ENCODE measurements around the gene ACHE.
A peak's percentile ranks its signal among the peaks of the same experiment; 100 is the strongest.

Gene ACHE

DNA sequence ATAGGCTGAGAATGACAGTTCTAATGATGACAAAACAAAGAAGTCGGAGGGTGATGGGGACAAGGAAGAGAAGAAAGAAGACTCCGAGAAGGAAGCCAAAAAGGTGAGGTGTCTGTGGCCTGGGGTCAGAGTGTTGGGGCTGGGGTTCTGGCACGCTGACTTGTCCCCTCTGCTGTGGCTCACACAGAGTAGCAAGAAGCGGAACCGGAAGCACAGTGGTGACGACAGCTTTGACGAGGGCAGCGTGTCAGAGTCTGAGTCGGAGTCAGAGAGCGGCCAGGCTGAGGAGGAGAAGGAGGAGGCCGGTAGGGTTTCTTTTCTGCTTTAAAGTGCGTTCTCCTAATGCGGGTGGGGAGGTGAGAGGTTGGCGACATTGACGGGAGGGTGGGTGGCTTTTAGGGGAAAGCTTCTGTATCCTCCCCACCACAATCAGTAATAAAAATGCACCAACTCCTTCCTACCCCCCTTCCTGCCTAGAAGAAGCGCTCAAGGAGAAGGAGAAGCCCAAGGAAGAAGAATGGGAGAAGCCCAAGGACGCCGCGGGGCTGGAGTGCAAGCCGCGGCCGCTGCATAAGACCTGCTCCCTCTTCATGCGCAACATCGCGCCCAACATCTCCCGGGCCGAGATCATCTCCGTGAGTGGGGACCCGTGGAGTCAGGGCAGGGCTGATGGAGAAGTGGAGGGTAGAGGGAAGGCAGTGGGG, 10.8 kb downstream of the ACHE start:
- DNase-seq (ENCODE audit: low read depth): no peak

DNA sequence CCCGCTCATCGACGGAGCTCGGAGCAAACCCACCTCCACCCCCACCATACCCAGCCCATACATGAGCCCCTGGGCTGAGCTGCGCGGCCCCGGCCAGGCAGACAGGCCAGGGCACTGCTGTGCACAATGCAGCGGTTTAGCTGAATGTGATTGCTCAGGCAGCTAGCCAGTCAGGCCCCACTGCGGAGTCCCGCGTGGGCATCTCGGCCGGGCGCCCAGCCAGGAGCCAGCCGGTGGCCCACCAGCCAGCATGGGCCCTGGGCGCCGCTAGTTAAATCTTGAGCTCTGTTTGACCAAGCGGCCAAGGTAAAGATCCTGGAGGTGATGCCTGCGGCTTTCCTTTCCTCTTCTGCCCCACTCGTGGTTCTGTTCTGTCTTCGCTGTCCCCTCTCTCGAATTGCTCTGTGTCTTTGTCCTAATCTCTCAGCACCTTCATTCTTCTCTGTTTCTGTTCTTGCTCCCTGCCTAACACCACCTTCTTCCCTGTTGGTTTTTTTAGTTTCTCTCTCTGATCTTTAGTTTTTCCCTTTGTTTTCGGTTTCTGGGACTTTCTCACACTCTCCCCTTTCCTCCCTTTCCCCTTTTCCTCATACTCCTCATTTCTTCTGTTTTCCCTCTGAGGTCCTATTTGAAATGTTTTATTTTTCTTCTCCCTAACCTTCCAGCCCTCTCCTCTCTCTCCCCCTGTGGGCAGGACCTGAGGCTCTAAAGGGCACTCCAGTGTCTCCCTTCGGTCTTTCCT, 12.7 kb downstream of the ACHE start:
- no peak for DNase-seq (ENCODE audit: low read depth)

DNA sequence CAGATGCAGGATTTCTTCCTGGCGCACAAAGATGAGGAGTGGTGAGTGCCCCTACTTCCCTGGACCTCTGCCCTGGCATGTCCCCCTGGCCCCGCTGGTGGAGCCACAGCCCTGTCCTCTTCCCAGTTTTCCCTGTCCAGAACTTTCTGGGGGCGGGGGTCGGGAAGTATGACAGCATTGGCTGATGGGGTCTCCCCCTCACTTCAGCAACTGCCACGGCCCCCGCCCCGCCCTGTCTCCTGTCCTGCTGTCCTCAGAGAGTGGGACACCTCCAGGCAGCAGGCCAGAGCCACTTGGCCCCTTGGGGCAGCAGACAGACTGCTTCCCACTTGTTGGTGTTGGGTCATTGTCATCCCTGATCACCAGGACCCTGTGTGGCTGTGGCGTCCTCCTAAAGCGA, 13.5 kb downstream of the ACHE start:
- DNase-seq (ENCODE audit: low read depth): no peak

DNA sequence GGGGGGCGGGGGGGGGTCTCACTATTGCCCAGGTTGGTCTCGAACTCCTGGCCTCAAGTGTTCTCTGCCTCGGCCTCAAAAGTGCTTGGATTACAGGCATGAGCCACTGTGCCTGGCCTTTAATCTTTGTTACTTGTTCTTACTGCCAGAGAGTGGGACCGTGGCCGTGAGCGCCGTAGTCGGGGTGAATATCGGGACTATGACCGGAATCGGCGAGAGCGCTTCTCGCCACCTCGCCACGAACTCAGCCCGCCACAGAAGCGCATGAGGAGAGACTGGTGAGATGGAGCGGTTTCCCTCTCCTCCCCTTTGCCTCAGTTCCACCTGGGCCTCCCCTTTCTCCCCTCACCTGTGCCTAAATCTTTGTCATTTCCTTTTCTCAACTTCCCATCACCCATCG, 14.6 kb downstream of the ACHE start:
- no peak for DNase-seq (ENCODE audit: low read depth)

DNA sequence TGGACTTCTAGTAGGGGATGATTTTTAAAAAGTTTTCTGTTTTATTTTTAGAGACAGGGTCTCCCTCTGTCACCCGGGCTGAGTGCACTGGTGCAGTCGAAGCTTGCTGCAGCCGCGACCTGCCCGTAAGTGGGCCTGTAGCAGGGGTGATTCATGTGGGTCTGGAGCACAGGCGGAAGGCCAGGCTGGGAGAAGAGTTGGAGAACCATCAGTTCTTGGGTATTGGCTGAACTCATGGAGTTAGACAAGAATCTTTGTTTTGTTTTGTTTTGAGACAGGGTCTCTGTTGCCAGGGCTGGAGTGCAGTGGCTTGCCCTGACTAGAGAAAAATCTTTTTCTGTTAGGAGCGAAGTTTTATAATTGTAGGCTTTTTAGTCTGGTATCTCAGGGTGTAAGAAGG, 15.0 kb downstream of the ACHE start:
- no peak for DNase-seq (ENCODE audit: low read depth)

DNA sequence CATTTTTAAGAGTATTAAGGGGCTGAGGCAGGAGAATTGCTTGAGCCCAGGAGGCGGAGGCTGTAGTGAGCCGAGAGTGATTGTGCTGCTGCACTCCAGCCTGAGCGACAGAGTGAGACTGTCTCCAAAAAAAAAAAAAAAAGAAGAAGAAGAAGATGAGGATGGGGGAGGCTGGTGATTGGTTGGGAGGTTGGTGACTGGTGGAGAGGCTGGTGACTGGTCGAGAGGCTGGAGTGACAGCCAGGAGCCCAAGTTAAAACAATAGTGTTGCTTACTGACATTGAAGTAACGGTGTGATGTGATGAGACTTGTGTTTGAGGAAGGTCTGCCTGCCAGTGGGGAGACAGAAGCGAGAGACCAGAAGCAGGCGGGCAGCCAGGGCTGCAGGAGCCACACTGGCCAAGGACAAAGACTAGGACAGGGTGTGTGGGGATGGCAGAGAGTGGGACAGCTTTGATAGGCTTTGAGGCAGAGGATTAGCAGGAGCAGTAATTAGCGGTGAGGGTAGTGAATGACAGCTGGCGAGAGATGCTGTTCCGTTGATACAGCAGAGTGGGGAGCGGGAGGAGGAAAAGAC, 15.9 kb downstream of the ACHE start:
- no peak for DNase-seq (ENCODE audit: low read depth)

DNA sequence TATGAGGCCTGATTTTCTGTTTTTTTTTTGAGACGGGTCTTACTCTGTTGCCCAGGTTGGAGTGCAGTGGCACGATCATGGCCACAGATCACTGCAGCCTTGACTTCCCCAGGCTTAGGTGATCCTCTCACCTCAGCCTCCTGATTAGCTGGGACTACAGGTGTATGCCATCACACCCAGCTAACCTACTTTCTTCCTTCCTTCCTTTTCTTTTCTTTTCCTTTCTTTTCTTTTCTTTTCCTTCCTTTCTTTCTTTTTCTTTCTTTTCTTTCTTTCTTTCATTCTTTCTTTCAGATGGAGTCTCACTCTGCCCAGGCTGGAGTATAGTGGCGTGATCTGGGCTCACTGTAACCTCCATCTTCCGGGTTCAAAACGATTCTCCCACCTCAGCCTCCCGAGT, 17.0 kb downstream of the ACHE start:
- DNase-seq (ENCODE audit: low read depth): no peak

DNA sequence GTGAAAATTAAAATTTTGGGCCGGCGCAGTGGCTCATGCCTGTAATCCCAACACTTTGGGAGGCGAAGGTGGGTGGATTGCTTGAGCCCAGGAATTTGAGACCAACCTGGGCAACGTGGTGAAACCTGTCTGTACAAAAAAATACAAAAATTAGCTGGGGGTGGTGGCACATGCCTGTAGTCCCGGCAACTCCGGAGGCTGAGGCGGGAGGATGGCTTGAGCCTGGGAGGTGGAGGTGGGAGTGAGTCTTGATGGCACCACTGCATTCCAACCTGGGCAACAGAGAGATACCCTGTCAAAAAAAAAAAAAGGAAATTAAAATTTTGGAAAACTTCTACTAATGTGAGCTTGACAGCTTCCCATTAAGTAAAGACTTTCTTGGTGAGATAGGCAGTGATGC, 17.7 kb downstream of the ACHE start:
- no peak for DNase-seq (ENCODE audit: low read depth)

DNA sequence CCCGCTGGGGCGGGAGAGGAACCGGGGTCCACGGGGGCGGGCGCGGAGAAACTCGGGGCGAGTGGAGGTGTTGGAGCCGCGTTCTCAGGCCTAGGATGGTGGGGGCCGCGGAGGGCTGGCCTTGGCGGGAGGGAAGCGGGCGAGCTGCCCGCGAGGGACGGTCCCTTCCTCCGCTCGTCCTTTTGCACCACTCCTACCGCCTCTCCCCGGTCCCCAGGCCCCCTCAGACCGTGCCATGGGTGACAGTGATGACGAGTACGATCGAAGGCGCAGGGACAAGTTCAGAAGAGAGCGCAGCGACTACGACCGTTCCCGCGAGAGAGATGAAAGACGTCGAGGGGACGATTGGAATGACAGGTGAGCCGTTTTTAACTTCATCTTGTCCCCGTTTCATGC, 20.3 kb downstream of the ACHE start:
- no peak for DNase-seq (ENCODE audit: low read depth)

DNA sequence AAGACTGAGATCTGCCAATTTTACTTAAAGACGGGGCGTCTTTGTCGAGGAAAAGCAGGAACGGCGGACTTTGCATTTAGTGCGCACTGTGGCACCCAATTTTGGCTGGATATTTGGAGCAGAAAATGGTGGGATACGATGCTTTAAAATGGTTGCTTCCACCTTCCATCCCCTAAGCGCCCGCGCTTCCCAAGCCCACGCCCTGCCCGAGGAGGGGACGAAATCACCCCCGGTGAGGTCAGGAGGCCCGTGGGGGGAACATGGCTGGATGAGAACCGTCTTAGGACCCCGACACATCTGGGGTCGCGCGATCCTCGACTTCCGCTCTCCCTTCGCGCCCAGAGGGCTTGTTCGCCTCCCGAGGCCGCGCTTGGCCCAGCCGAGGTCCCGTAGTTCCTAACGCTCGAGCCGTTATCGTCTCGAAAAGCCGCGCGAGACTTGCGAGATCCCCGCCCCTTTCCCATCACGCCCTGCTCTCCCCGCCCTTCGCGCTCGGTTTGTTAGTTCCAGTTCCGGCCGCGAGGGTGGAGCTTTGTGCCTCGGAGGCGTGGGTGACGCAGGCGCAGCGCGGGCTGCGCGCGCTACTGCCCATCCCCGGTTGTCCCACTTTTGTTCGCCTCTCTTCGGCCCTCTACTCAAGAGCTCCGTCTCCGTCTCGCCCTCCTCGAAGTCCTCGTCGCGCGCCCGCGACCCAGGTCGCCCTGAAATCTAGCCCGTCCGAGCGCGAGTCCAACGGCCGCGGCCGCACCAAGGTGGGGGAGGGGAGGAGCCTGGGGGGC, 20.9 kb downstream of the ACHE start, which contains the start of gene SRRT:
Gene SRRT, plus strand, starts transcription at position 527 of the 779 bp plus-strand sequence. CDS start 488 bp downstream, outside the sequence.
- peak; percentile 97 for DNase-seq (ENCODE audit: low read depth)

DNA sequence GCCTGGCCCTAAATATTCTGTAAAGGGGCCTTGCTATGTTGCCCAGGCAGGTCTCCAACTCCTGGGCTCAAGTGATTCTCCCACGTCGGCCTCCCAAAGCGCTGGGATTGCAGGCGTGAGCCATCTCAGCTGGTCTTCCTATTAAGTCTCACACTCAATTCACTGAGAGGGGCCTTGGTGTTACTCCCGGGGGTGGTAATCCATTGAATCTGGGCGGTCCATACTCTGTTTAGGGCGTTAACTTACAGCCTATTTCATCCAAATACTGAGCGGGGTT, 21.4 kb downstream of the ACHE start:
- no peak for DNase-seq (ENCODE audit: low read depth)

DNA sequence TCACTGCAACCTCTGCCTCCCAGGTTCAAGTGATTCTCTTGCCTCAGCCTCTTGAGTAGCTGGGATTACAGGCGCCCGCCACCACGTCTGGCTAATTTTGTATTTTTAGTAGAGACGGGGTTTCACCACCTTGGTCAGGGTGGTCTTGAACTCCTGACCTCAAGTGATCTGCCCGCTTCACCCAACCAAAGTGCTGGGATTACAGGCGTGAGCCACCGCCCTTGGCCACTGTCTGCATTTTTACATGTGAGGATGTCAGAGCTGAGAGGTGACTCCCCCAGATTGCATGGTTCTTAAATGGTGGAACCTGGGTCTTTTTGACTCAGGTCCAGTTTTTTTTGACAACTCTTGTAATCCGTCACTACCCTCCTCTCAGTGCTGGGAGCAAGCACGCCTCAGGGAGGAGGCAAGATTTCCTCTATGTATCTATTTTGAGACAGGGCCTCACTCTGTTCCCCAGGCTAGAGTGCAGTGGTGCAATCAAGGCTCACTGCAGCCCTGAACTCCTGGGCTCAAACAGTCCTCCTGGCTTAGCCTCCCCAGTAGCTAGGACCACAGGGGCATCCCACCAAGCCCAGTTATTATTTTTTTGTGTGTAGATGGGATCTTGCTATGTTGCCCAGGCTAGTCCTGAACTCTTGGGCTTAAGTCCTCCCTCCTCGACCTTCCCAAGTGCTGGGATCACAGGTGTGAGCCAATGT, 21.9 kb downstream of the ACHE start:
- no peak for DNase-seq (ENCODE audit: low read depth)

DNA sequence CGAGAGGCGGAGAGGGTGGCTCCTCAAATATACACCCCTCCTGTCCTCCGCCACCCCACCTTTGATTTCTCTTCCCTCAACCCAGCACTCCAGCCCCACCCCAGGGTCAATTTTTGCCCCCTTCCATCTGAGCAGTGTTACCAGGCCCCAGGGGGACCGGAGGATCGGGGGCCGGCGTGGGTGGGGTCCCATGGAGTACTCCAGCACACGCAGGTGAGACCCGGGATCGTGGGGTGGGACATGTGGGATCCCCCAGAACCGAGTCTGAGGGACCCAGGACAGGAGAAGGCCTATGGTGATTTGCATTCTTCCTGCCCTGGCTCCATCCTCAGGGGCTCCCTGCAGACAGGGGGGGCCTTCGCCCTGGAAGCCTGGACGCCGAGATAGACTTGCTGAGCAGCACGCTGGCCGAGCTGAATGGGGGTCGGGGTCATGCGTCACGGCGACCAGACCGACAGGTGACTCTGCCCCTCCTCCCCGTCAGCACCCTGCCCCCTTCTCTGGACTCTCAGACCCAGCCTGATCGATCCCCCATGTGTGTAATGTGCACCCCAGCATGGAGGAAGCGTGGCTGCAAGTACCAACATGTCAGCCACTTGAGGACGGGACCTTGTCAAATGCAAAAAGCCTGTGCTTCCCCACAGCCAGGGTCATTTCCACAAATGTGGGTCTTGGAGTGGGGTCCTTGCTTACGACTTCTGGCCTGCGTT, 27.8 kb downstream of the ACHE start:
- no peak for DNase-seq (ENCODE audit: low read depth)

DNA sequence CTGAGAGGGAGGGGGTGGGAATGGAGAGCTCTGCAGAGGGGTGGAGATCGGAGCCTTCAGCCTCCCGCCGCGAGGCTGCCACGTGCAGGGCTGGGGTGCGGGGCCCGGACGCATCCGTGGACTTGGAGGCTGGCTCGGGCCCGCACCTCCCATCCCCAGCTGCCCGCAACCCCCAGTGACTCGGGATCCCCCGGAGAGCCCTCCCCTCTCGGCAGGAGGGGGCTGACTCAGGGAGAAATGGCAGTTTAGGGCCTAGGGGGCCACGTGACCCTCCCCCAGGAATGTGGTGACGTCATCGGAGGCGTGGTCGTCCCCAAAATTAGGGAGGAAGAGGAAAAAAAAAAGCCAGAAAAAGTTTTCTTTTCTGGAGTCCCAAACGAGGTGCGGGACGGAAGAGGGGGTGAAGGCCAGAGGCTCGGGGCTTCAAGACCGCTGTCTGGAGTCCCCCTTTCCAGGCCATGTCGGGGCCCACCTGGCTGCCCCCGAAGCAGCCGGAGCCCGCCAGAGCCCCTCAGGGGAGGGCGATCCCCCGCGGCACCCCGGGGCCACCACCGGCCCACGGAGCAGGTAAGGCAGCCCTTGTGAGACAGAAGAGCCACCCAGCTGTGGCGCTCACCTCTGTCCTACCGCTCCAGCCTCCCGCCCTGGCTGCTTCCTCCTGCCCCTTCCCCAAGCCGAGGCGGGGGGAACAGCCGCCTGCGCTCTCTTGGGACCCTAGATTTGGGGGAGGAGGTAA, 28.5 kb downstream of the ACHE start, which contains the start of gene TRIP6:
Gene TRIP6, plus strand, starts transcription at position 348 of the 736 bp plus-strand sequence. Its CDS starts 111 bp downstream, at position 459.
- DNase-seq (ENCODE audit: low read depth): peak; percentile 94

DNA sequence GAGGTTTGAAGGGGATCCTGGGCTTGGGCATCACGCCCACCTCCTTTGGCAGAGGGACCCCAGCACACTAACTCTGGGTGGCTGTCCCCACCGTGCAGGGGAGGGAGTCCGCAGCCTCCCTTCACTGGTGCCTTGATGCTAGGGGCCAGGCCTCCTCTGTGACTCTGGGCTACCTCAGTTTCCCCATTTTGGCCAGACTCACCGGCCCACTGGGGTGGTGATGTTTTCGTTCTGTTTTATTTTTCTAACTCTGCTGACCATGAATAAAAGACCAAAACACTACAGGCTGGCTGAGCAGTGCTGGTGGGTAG, 29.0 kb downstream of the ACHE start:
- no peak for DNase-seq (ENCODE audit: low read depth)

DNA sequence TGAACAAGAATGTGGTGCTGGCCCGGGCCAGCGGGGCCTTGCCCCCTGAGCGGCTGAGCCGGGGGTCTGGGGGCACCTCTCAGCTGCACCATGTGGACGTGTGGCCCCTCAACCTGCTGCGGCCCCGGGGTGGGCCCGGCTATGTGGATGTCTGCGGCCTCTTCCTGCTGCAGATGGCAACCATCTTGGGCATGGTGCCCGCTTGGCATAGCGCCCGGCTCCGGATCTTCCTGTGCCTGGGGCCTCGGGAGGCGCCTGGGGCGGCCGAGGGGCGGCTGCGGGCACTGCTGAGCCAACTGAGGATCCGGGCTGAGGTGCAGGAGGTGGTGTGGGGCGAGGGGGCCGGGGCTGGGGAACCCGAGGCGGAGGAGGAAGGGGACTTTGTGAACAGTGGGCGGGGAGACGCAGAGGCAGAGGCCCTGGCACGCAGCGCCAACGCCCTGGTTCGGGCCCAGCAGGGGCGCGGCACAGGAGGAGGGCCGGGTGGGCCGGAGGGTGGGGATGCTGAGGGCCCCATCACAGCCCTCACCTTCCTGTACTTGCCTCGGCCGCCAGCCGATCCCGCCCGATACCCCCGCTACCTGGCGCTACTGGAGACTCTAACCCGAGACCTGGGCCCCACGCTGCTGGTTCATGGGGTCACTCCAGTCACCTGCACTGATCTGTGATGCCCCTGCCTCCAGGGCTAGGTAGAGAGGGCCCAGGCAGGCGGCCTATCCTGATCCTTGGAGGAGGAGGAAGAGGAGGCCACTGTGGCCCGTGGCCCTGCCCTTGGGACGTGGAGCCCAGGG, 29.6 kb downstream of the ACHE start:
- no peak for DNase-seq (ENCODE audit: low read depth)

DNA sequence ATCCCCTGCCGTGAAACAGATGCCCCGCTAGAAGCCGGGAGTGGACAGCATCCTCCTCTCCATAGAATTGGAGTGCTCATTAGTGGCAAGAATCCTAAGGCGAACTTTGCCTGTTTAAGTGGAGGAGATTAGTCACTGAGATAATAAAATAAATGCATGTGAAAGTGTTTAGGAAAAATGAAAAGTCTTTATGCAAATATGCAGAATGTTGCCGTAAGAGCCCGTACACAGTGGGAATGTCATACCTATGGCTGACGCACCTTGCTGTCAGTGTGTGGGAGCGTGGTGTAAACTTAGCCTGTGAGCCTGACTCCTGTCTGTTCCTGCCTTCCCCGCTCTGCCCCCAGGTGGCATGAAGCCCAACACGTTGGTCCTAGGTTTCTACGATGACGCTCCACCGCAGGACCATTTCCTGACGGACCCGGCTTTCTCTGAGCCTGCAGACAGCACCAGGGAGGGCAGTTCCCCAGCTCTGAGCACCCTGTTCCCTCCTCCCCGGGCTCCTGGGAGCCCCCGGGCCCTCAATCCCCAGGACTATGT, 30.2 kb downstream of the ACHE start:
- no peak for DNase-seq (ENCODE audit: low read depth)

DNA sequence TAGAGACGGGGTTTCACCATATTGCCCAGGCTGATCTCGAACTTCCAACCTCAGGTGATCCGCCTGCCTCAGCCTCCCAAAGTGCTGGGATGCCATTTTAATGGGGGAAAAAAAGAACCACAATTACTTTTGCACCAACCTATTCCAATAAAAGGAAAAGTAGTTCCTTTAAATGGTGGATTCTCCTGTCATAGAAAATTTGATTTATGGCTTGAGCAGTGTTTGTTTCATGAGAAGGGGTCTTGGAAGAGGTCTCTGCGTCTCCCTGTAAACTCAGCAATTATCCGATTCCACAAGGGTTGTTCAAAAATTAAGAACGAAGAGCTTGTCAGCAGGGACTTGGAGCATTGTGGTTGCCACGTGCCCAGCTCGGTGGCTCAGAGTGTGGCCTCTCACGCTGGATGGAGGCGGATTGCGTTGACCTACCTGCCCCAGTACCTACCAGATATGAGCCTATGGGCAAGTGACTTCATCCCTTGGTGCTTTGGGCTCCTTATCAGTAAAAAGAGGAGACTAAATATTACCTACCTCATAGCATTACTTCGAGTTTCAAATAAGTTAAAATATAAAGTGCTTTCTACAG, 31.3 kb downstream of the ACHE start:
- no peak for DNase-seq (ENCODE audit: low read depth)

DNA sequence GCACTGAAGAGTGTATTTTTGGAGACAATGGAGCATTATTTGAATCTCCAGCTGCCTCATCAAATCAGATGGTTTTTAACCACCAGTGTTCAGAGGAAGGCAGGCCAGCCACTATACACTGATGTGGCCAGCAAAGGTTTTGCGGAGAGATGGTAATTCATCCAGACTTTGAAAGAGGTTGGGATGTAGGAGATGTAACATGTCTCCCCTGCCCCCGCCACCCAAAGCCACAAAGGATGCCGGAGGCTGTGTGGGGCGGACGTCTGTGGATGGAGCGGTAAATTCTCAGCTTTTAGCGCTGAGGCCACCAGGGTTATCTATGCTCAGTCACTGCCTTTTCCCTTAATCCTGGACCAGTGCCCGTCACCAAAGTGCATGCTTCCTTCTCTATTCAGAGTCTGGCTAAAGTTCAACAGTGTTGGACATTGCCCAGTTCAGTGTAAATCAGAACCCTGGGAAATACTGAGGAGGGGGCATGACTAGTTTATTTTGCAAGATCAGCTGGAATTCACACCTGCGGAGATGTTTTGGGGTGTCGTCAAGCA, 32.2 kb downstream of the ACHE start:
- no peak for DNase-seq (ENCODE audit: low read depth)
